GM12864 (cell line): ENCODE measurements around the gene GIT2.
"Not testable (repeated sequence)": the region's sequence is repeated elsewhere in the genome, so short reads cannot be mapped to it uniquely, and the experiment has no call there.

Experiments
- DNase-seq: peaks from one replicate; pipeline ENCODE4 v3.0.0-alpha.2; 2011; ENCODE audit warnings: low read depth
- H3K4me3 ChIP-seq: 2 replicates; pipeline ENCODE4 v1.5.1; 2011; ENCODE audit warnings: mild to moderate bottlenecking, low read depth, low read length, control low read depth
- TF ChIP-seq, protein P1 (sequence below): IDR thresholded peaks from 2 replicates; pipeline ENCODE4 v1.5.1; 2011; ENCODE audit warnings: low read depth, mild to moderate bottlenecking, moderate library complexity, low read length, control low read depth, inconsistent platforms; ENCODE audit errors: missing control alignments

Gene GIT2

DNA sequence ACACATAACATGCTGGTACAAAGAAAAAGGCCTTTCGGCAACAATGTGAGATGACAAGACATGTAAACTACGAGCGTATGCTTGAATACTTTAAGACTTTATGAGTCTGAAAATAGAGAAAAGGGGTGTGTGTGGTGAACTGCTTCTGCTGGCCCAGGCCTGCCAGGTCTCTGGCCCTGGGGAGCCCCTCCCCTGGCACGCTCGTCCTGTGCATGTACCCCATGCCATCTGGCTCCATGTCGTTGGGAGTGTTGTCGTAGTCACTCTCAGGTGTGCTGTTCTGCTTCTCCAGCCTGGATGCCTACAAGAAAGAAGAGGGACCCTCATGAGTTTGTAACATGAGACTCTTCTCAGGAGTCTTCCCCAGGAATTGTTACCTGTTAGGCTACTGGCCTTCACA is 57.2 kb downstream of the GIT2 start:
- TF ChIP-seq, protein P1, sequence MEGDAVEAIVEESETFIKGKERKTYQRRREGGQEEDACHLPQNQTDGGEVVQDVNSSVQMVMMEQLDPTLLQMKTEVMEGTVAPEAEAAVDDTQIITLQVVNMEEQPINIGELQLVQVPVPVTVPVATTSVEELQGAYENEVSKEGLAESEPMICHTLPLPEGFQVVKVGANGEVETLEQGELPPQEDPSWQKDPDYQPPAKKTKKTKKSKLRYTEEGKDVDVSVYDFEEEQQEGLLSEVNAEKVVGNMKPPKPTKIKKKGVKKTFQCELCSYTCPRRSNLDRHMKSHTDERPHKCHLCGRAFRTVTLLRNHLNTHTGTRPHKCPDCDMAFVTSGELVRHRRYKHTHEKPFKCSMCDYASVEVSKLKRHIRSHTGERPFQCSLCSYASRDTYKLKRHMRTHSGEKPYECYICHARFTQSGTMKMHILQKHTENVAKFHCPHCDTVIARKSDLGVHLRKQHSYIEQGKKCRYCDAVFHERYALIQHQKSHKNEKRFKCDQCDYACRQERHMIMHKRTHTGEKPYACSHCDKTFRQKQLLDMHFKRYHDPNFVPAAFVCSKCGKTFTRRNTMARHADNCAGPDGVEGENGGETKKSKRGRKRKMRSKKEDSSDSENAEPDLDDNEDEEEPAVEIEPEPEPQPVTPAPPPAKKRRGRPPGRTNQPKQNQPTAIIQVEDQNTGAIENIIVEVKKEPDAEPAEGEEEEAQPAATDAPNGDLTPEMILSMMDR: no peak
- no peak for DNase-seq
- no peak overlapping the region for H3K4me3 ChIP-seq

DNA sequence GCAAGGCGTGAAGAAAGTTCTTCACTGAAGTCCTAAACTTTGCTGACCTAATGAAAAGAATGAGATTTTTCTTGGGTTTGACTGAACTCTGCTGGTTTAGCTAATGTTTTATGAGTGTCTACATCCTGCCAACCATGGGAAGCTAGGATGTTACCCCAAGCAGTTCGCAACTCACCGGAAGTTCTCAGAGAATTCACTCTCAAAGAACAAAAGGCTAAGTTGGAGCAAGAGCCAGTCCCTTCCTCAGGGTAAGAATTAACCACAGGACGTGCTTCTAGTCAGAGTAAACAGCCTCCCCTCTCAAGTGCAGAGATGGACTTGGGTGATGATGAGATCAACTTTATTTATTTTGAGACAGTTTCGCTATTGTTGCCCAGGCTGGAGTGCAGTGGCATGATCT is 58.8 kb downstream of the GIT2 start:
- DNase-seq: no peak
- TF ChIP-seq, protein P1: no peak
- no peak overlapping the region for H3K4me3 ChIP-seq

DNA sequence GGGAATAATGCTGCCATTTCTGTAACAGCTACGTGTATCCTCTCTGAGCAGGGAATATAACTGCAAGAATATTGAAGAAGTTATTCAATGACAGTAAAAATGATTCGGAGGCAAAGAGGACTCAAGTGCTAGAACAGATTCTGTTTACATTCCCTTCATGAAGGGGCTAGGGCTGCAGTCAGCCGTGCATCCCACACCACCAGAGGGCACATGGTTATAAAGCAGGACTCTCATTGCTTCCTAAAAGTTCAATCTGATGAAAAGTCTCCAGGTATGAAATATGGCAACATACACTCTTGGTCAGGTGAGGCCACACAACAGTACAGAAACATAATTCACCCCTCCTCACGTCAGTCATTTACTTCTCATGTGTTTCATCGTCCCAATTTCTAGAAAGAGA is 62.1 kb downstream of the GIT2 start:
- DNase-seq: no peak
- TF ChIP-seq, protein P1: peak; percentile 44
- no peak overlapping the region for H3K4me3 ChIP-seq

DNA sequence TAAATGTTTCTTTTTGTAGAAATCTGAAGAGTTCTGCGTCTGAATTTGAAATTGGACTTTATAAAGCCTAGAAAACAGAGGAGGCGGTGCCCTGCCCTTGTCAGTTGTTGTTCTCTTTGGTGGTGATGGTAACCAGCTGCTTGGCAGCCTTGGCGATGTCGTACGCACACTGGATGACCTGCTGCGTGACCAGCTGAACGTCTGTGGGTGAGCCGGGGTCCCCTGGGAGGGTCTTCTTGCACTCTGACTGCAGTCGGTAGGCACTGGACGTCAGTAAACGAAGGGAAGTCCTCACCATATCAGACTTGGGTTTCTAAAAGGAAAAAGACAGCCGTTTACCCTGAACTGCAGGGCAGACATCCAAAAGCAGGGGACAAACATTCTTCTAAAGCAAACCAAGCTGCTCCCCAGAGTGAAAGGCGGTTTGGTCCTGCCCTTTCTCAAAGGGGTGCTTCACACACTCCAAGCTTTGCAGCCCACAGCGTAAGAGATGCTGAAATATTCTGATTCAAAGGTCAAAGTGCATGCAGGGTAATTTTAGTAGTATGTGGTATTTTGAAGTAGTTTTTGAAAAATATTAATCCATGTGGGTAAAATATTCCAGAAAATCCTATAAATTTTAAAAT is 63.2 kb downstream of the GIT2 start:
- TF ChIP-seq, protein P1: no peak

DNA sequence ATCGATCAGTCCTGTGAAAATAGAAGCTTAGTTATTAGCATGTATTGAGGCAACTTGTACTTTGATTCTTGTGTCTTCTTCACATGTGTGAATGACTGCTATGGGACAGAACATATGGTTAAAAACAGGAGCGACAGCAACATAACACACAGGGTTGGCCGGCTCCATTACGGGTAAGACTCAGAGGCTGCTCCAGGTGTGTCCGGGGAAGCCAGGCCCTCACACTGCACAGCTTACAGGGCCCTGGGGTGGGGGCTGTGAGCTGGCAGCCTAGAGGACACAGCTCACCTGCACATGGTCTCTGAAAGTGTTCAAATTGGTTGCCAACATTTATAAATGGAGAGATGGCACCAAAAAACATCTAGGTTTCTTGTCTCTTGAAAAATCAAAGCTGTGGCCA is 65.0 kb downstream of the GIT2 start:
- DNase-seq: no peak
- TF ChIP-seq, protein P1: no peak

More for the DNA sequence above, 63.2 kb downstream of the GIT2 start:
- no peak for DNase-seq
- H3K4me3 ChIP-seq: no peak overlapping the region

DNA sequence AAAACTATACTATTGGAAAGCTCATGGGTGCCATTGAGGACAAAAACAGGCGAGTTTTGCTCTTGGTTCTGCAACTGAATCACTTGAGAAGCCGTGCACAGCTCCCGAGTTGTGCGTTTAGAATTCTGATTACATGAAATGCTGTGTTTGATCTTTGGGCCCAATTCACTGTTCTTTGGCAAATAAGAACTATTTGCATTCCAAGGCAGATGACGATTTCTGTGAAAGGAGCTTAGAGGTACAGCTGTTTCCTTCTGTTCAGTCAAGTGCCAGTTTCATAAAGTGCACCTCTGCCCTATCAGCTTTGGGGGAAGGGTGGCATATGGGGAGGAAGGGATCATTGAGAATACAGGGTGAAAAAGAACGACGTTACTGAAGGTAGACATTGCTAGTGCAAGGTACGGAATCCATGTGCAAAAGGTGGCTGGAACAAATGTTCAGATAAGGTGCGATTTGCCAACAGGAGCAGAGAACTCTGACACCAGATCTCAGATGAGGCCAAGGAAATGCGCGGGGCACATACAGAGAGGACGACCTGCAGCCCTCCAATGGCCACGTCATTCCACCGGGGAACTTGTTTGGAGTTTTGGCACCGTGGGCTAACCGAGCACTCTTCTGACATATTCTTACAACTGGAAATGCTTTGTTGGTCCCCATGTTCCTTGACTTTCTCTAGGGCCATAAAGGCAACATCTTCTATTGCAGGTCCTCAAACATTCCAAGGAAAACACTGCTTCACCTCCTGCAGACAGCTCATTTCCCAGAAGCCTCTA is 66.0 kb downstream of the GIT2 start:
- DNase-seq: no peak
- no peak overlapping the region for H3K4me3 ChIP-seq
- TF ChIP-seq, protein P1: no peak

More for the DNA sequence above, 65.0 kb downstream of the GIT2 start:
- H3K4me3 ChIP-seq: no peak overlapping the region

DNA sequence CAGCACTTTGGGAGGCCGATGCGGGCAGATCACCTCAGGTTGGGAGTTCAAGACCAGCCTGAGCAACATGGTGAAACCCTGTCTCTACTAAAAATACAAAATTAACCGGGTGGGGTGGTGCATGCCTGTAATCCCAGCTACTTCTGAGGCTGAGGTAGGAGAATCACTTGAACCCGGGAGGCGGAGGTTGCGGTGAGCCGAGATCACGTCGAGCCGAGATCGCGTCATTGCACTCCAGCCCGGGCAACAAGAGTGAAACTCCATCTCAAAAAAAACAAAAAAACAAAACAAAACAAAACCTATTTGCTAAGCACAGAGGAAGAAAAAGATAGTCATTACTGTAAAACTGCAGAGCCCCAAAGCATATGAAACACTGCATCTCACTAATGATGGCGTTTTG is 66.8 kb downstream of the GIT2 start:
- not testable (repeated sequence) for DNase-seq, H3K4me3 ChIP-seq
